B cell (primary cell): ENCODE results near the gene SLC24A4. TPM values are rescaled to one million over a fixed set of nuclear protein-coding genes. Genes with fewer than 3 reads are reported as not detected.

ENCODE experiments used
- ATAC-seq: fragments of 200-7000 bp; cut with Tn5 transposase; one replicate; pipeline ENCODE4 v1.10.0; 2021; ENCODE audit warnings: low read depth, mild to moderate bottlenecking, moderate number of reproducible peaks, moderate library complexity
- CTCF ChIA-PET: fragments of 350-600 bp; sonication (Branson Sonifier 250); formaldehyde crosslinking; loops from one replicate; lab custom pipeline; 2021; ENCODE audit warnings: antibody characterized with exemption, inconsistent platforms; lab: Charles Lee
- POLR2A ChIA-PET: fragments of 350-600 bp; sonication (Branson Sonifier 250); formaldehyde crosslinking; loops from one replicate; lab custom pipeline; 2021; ENCODE audit warnings: antibody characterized with exemption; lab: Charles Lee
- DNase-seq: peaks from one replicate; pipeline ENCODE4 v3.0.0; 2013
- H2AFZ ChIP-seq: 2 replicates; pipeline ENCODE4 v1.6.1; 2012; ENCODE audit warnings: mild to moderate bottlenecking, low read depth, low read length; ENCODE audit not compliant: insufficient read depth, poor library complexity, severe bottlenecking
- H3K27ac ChIP-seq, 2 donors: 1 replicate in 1 of 2; 2 replicates in 1 of 2; pipeline ENCODE4 v1.5.1; 2012 to 2013; ENCODE audit warnings: low read length in 2 of 2, mild to moderate bottlenecking in 2 of 2, moderate library complexity in 1 of 2
- H3K27me3 ChIP-seq, 4 experiments: fragments of 200-600 bp in 1 of 4; sonication (generic) in 1 of 4; replicated peaks in 1 of 4; 1 replicate in 2 of 4; 2 replicates in 2 of 4; pipeline versions ENCODE4 v1.6.1 to v1.7.0; 2013 to 2016; ENCODE audit warnings: low read length in 3 of 4, mild to moderate bottlenecking in 2 of 4, mixed read lengths in 1 of 4, moderate library complexity in 1 of 4; ENCODE audit not compliant: insufficient read depth in 4 of 4, control insufficient read depth in 3 of 4; ENCODE audit errors: control extremely low read depth in 1 of 4
- H3K36me3 ChIP-seq, 2 experiments: replicated peaks in 1 of 2; 1 replicate in 1 of 2; 2 replicates in 1 of 2; pipeline versions ENCODE4 v1.6.1 to v1.7.1; 2013; ENCODE audit warnings: low read length in 1 of 2; ENCODE audit not compliant: insufficient read depth in 2 of 2, control insufficient read depth in 1 of 2; ENCODE audit errors: control extremely low read depth in 1 of 2, extremely low read depth in 1 of 2
- H3K4me1 ChIP-seq, 2 donors: fragments of 200-600 bp in 1 of 2; sonication (generic) in 1 of 2; 1 replicate in 1 of 2; 2 replicates in 1 of 2; pipeline versions ENCODE4 v1.5.1 to v1.6.1; 2013 to 2017; ENCODE audit warnings: low read length in 2 of 2; ENCODE audit not compliant: control insufficient read depth in 2 of 2, insufficient read depth in 2 of 2
- H3K4me2 ChIP-seq: replicated peaks from 2 replicates; pipeline ENCODE3; 2012; ENCODE audit warnings: mild to moderate bottlenecking, low read depth, low read length; ENCODE audit not compliant: poor library complexity, severe bottlenecking
- H3K4me3 ChIP-seq, 5 experiments: fragments of 200-600 bp in 1 of 5; sonication (generic) in 1 of 5; 1 replicate in 3 of 5; 2 replicates in 2 of 5; pipeline versions ENCODE4 v1.5.1 to v1.7.0; 2011 to 2016; ENCODE audit warnings: low read length in 4 of 5, mild to moderate bottlenecking in 4 of 5, low read depth in 2 of 5, control low read depth in 1 of 5, moderate library complexity in 1 of 5; ENCODE audit not compliant: insufficient read depth in 1 of 5; ENCODE audit errors: control extremely low read depth in 1 of 5, extremely low read depth in 1 of 5
- H3K79me2 ChIP-seq: fragments of 200-600 bp; sonication (generic); one replicate; pipeline ENCODE4 v1.6.0; 2016; ENCODE audit warnings: low read length; ENCODE audit not compliant: control insufficient read depth, insufficient read depth
- H3K9ac ChIP-seq: fragments of 200-600 bp; sonication (generic); 2 replicates; pipeline ENCODE4 v1.6.1; 2017; ENCODE audit warnings: mild to moderate bottlenecking, low read length, moderate library complexity
- H3K9me3 ChIP-seq, 3 donors: one replicate each; pipeline versions ENCODE4 v1.6.1 to v1.7.1; 2013; ENCODE audit warnings: low read length in 2 of 3; ENCODE audit not compliant: control insufficient read depth in 2 of 3, insufficient read depth in 1 of 3; ENCODE audit errors: control extremely low read depth in 1 of 3
- H4K20me1 ChIP-seq: 2 replicates; pipeline ENCODE4 v1.6.0; 2012; ENCODE audit warnings: mild to moderate bottlenecking, low read length; ENCODE audit not compliant: insufficient read depth, control insufficient read depth, poor library complexity, severe bottlenecking
- H3K27ac Mint-ChIP-seq: one replicate; pipeline ENCODE4 v1.8.0; 2021; ENCODE audit warnings: mixed read lengths
- H3K27me3 Mint-ChIP-seq: one replicate; pipeline ENCODE4 v1.8.0; 2021; ENCODE audit warnings: mixed read lengths
- H3K4me1 Mint-ChIP-seq: one replicate; pipeline ENCODE4 v1.8.0; 2021; ENCODE audit warnings: mixed read lengths
- H3K4me3 Mint-ChIP-seq: one replicate; pipeline ENCODE4 v1.8.0; 2021; ENCODE audit warnings: mixed read lengths
- H3K9me3 Mint-ChIP-seq: one replicate; pipeline ENCODE4 v1.8.0; 2022; ENCODE audit warnings: mixed read lengths; ENCODE audit not compliant: insufficient read depth
- CTCF ChIP-seq: fragments of 200-600 bp; IDR thresholded peaks from one replicate; pipeline ENCODE4 v1.8.0; 2022; ENCODE audit warnings: antibody characterized with exemption, mild to moderate bottlenecking
- EZH2 ChIP-seq: IDR thresholded peaks from 2 replicates; pipeline ENCODE4 v1.6.1; 2012; ENCODE audit warnings: borderline replicate concordance, low read depth, mild to moderate bottlenecking, moderate library complexity, low read length; ENCODE audit not compliant: insufficient read depth, poor library complexity, severe bottlenecking
- WGBS: methylation state at CpG from one replicate; pipeline ENCODE4 v1.1.5; 2013; ENCODE audit warnings: missing lambda C conversion rate; ENCODE audit not compliant: insufficient coverage; 5-methylcytosine and 5-hydroxymethylcytosine counted together
- intact Hi-C: fragments of 100-400 bp; cut with micrococcal nuclease; formaldehyde crosslinking; loops from one replicate; pipeline ENCODE4 v1.10.0; 2022
- polyA plus RNA-seq: library from polyadenylated mRNA; depleted of rRNA; stranded (reverse); fragments of >200 nt; gene quantifications from 2 replicates; pipeline ENCODE4 v1.2.3, GENCODE V29; 2012
- total RNA-seq, 2 donors: library from RNA; stranded (reverse); fragments of 120-200 nt in 1 of 2; gene quantifications; 1 replicate in 1 of 2; 2 replicates in 1 of 2; pipeline versions ENCODE4 v1.2.3 to v1.2.4, GENCODE V29; 2013 to 2022

Gene SLC24A4
- total and polyA plus RNA-seq, 2 donors (not counting 1 experiment from before 2014, with no cell fraction given), result 0.19 TPM; not detected in 1

DNA sequence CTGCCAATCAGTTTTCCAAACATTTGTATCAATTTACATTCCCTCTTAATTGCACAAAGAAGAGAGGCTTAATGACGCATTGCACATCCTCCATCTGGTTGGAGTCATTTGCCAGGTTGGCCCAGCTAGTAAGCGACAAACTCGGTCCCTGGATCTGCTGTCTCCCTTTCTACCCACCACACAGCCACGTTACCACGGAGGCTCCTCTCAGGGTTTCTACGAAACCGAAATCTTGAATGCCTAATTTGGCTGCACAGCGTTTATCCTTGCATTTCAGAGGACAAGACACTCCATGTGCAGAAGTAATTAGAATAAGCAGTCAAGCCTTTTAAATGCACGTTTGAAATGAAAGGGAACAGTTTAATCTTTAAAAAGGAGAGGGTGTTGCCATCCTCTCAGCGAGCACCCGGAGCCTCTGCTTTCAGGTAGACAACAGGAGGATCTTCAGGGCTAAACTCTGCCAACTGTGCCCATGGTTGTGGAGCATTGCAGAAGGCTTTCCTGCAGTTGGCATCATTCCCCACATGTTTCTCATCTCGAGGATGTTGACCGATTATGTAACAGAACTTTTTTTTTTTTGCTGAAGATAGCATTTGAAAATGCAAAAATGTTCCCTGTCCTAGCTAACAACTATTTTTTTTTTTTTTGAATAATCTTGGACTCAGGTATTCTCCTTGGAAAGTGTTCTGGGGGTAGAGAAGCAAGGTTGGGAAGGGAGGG is 37.8 kb downstream of the SLC24A4 start:
- no peak for DNase-seq
- Histone ChIP-seq H3K9ac (no peak overlapping the region), H3K4me2 (no peak overlapping the region), H3K4me3 (no peak overlapping the region), H3K36me3 (no peaks in the 10 kb centered on the region), H3K27me3 (peaks cover 0 to 9% (median 2%) of the 10 kb centered on the region in 4 experiments), H3K4me1 (peaks cover 0 to 6% of the 10 kb centered on the region in 2 donors), H4K20me1 (no peaks in the 10 kb centered on the region), H3K27ac (no peak overlapping the region), H3K79me2 (no peaks in the 10 kb centered on the region), H3K9me3 (no peaks in the 10 kb centered on the region), H2AFZ (no peak overlapping the region)
- Mint-ChIP-seq H3K4me3 (no peak overlapping the region), H3K9me3 (no peaks in the 10 kb centered on the region), H3K4me1 (peaks cover 4% of the 10 kb centered on the region), H3K27me3 (peaks cover 37% of the 10 kb centered on the region), H3K27ac (no peak overlapping the region)
- 91% methylated on average over 7 of the region's 13 CpGs for WGBS
- intact Hi-C loops, result no loop called here
- ChIA-PET POLR2A (no interaction called here), CTCF (no interaction called here)
- TF ChIP-seq EZH2, result no peak
- no peak for TF ChIP-seq CTCF
- ATAC-seq, result no peak

DNA sequence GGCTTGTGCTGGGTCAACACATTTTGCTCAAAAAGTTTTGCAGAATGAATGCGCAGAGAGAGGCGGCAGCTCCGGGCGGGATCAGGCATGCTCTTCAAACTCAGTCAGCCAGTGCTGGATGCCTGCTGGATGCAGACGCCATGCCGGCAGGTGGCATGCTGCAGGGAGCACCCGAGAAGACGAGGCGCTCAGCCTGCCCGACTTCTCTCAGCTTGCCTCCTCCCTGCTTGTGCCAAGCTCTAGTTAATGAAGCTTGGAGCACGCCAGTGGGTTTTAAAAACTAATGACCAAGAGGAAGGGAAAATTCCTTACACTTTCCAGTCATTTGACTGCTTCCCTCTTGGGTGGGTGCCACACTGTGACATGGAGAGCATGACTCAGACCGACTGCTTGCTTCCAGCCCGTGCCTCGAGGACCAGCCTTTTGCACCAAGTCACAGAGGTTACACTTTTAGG is 39.8 kb downstream of the SLC24A4 start:
- ChIA-PET CTCF (no interaction called here), POLR2A (no interaction called here)
- Histone ChIP-seq H3K79me2 (no peaks in the 10 kb centered on the region), H3K4me1 (no peaks in the 10 kb centered on the region), H4K20me1 (no peaks in the 10 kb centered on the region), H2AFZ (no peak overlapping the region), H3K27ac (no peak overlapping the region), H3K36me3 (no peaks in the 10 kb centered on the region), H3K4me2 (no peak overlapping the region), H3K4me3 (no peak overlapping the region), H3K9me3 (no peaks in the 10 kb centered on the region), H3K27me3 (peaks cover 0 to 5% (median 2%) of the 10 kb centered on the region in 4 experiments), H3K9ac (no peak overlapping the region)
- H3K27me3 Mint-ChIP-seq, result peaks cover 37% of the 10 kb centered on the region
- no peak overlapping the region for H3K27ac Mint-ChIP-seq
- WGBS, result 88% methylated on average over 13 of the region's 14 CpGs
- no peak overlapping the region for H3K4me3 Mint-ChIP-seq
- ATAC-seq, result no peak
- no peaks in the 10 kb centered on the region for H3K9me3 Mint-ChIP-seq
- TF ChIP-seq CTCF, result no peak
- DNase-seq, result no peak
- intact Hi-C loops, result no loop called here
- H3K4me1 Mint-ChIP-seq, result no peaks in the 10 kb centered on the region
